GM21528 (cell line): ENCODE results near the gene DNHD1.

Experiments
- ATAC-seq: cut with Tn5 transposase; IDR thresholded peaks from one replicate; pipeline ENCODE4 v1.9.1; 2021; ENCODE audit warnings: mild to moderate bottlenecking, moderate library complexity; ENCODE audit not compliant: unreplicated experiment, low FRiP score

The DNHD1 gene

GRCh38 chr11:6608011-6608410 is 110.9 kb downstream of the DNHD1 start:
- no peak for ATAC-seq

DNA sequence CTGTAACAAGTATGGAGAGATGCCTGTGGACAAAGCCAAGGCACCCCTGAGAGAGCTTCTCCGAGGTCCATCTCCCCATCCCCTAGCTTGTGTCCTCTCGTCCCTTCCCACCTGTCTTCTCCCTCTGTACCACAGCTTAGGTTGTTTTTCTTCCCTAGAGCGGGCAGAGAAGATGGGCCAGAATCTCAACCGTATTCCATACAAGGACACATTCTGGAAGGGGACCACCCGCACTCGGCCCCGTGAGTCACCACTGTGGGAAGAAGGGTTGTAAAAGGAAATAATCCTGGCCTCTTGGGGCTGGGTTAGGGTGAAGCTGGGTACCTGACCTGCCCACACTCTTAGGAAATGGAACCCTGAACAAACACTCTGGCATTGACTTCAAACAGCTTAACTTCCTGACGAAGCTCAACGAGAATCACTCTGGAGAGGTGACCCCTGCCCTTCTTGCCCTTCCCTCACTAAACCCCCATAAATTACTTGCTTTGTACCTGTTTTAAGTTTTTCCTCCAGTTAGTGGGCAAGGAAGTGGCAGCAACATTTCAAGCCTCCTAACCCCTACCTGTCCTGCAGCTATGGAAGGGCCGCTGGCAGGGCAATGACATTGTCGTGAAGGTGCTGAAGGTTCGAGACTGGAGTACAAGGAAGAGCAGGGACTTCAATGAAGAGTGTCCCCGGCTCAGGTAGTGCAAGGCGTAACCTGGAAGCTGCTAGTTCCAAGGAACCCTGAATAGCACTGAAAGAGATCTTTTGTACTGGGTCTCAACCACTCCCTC is 111.8 kb downstream of the DNHD1 start:
- ATAC-seq: no peak

DNA sequence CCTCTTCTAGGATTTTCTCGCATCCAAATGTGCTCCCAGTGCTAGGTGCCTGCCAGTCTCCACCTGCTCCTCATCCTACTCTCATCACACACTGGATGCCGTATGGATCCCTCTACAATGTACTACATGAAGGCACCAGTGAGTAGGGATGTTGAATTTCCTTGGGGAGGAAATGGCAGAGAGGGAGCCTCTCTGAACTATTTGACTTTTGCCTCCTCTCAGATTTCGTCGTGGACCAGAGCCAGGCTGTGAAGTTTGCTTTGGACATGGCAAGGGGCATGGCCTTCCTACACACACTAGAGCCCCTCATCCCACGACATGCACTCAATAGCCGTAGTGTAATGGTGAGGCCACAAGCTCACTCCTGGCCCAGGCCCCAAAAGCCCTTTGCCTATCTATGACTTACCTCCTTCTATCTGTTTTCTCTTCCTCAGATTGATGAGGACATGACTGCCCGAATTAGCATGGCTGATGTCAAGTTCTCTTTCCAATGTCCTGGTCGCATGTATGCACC is 112.5 kb downstream of the DNHD1 start:
- ATAC-seq: no peak

DNA sequence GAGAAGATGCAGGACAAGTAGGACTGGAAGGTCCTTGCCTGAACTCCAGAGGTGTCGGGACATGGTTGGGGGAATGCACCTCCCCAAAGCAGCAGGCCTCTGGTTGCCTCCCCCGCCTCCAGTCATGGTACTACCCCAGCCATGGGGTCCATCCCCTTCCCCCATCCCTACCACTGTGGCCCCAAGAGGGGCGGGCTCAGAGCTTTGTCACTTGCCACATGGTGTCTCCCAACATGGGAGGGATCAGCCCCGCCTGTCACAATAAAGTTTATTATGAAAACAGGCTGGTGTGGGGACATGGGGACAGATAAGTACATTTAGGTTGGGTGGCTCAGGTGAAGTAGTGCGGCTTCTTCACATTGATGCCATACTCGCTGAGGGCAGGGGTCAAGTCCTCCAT is 113.5 kb downstream of the DNHD1 start:
- ATAC-seq: no peak

DNA sequence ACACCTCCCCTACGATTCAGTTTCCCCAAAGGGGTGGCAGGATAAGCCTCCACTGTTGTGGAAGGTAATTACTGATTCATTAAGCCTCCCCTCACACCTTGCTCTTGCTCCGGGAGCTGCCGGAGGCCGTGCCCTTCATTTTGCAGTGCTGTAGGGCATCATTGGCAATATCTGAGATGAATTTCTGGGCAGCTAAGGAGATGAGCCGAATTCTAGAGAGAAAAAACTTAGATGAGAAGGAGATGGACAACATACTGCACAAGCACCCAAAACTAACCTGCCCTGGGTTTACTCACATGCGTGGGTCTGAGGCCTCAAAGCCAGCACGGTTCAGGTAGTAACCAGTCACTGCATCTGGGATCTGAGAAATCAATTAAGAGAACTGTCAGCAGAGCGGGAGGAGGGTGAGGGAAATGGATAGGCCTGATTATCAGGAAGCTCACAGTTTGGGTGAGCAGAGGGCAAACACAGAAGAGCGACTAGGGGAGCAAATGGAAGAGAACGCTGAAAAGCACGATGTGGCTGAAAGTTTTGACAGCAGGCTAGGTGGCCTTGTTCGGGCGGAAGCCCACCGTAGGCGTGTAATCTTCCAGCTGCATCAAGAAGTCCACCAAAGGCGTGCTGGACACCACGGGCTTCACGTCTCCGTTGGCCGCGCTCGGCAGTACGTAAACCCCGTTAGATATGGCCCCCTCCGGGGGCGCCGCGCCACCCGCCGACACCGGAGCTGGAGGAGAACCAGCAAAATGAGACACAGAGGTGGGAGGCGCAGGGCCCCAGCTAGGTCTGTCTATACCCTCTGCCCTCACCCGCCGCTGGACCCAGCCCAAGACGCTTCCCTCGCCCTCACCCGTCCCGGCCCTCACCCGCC is 114.2 kb downstream of the DNHD1 start:
- ATAC-seq: no peak

GRCh38 chr11:6611963-6612212 is 114.8 kb downstream of the DNHD1 start:
- ATAC-seq: peak; percentile 25

DNA sequence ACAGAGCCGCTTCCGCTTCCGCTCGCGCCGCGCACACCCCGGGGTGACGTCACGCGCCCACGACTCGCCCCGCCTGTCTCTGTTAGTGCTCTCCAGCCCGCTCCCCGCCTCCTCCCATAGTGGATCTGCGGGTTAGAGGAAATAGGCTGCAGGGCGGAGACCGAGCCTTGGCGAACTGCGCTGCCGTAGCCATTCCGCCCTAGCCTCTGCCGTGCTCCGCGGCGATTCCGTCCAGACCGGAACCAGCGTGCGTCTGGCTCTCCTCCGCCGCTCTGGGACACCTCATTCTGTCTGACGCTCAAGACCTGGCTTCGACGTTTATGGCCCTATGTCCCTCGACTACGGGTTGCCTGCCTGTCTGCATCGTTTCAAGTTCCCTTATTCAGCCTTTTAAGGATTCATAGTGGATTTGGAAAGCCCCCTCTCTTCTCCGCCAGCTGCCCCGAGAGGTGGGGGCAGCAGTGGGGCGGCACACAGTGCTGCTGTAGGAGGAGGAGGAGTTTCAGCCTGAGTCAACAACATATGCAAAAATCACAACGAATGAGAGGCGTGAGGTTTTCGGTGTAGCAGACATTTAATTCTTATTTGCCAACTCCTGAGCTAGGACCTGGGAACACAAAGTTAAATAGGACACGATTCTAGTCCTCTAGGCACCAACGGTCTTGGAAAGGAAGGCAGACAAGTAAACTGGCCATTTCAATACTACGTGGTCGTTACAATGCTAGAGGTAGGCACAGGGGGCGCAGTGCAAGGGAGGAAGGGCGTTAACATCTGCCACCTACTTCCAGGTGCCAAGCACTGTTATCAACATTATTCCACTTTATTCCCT is 115.3 kb downstream of the DNHD1 start, which contains the start of gene TAF10:
TAF10 (minus strand) TSS at position 4 of the 829 bp plus-strand sequence. CDS start 27 bp downstream, outside the sequence.
- peak; percentile 92 for ATAC-seq

GRCh38 chr11:6613496-6613895 is 116.4 kb downstream of the DNHD1 start:
- no peak for ATAC-seq

- ATAC-seq: no peak
Measured at GRCh38 chr11:6614446-6614845, 117.4 kb downstream of the DNHD1 start.

DNA sequence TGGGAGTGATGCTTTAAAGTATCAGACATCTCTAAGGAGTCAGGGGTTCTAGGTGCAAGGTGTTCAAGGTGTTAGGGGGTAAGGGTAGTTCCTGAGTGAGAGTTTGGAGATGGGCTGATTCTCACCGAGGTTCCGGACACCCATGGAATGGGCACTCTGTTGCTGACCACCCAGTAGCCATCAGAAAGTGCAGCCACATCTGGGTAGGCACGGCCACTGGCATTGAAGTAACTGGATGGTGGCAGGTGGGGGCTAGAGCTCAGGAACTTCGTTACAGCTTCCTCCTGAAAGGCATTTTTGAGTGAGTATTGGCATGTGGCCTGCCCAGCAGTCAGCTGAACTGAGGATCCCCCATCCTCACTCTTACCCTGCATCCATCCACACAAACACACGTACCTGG is 118.0 kb downstream of the DNHD1 start:
- no peak for ATAC-seq

GRCh38 chr11:6615882-6616585 is 119.0 kb downstream of the DNHD1 start:
- no peak for ATAC-seq

- ATAC-seq: no peak
Measured at GRCh38 chr11:6616596-6617250, 119.6 kb downstream of the DNHD1 start.

- ATAC-seq: no peak
Measured at GRCh38 chr11:6617315-6617781, 120.3 kb downstream of the DNHD1 start.

GRCh38 chr11:6618117-6619003 is 121.3 kb downstream of the DNHD1 start:
- ATAC-seq: peak; percentile 18

- peak; percentile 99 for ATAC-seq
Measured at GRCh38 chr11:6619004-6619745, 122.1 kb downstream of the DNHD1 start, which contains the start of gene TPP1. TSS of gene TPP1 (minus strand) at chr11:6619422. CDS start at chr11:6619400, 22 bp downstream.

GRCh38 chr11:6620636-6621035 is 123.6 kb downstream of the DNHD1 start:
- no peak for ATAC-seq
